C4-2B (cell line): ENCODE data around the gene CAMTA1.

Experiments
- H3K27ac ChIP-seq: fragments of 450-650 bp; 2 replicates; pipeline ENCODE4 v1.5.1; 2017
- ZFX ChIP-seq: fragments of 450-650 bp; IDR thresholded peaks from 2 replicates; pipeline ENCODE4 v1.6.1; 2017
- TF ChIP-seq, protein P1 (sequence below): fragments of 450-650 bp; conservative IDR thresholded peaks from 2 replicates; pipeline ENCODE4 v1.5.1; 2017; ENCODE audit warnings: mild to moderate bottlenecking

Gene CAMTA1

DNA sequence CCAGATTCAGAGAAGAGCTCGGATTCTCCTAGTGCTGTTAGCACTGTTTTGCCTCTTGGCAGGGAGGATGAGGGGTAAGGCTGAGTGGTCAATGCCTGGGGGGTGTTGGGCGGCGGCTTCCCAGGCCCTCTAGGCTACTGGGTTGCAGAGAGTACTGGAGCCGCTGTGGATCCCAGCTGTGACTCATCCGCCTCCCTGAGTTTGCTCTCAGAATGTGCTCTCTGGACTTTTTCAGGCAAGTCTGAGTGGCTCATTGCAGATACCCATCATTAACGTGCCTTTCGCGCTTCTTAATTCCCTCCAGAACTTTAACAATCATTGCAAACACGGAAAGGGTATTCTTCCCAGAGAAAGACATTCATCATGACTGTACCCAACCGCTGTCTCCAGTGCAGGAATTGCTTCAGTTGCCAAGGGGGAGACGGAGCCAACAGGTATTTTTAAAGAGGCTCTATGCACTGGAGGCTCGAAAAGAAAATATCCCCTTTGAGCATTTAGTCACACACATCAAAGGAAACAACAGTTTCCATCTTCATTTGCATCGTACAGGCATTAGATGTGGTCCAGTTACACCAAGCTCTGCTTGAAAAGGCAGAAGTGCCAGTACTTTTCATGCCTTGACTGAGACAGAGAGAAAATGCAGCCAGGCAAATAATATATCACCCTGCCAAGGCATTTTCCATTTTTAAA is 14.4 kb upstream of the CAMTA1 start:
- H3K27ac ChIP-seq: no peak overlapping the region
- no peak for TF ChIP-seq ZFX
- TF ChIP-seq, protein P1, sequence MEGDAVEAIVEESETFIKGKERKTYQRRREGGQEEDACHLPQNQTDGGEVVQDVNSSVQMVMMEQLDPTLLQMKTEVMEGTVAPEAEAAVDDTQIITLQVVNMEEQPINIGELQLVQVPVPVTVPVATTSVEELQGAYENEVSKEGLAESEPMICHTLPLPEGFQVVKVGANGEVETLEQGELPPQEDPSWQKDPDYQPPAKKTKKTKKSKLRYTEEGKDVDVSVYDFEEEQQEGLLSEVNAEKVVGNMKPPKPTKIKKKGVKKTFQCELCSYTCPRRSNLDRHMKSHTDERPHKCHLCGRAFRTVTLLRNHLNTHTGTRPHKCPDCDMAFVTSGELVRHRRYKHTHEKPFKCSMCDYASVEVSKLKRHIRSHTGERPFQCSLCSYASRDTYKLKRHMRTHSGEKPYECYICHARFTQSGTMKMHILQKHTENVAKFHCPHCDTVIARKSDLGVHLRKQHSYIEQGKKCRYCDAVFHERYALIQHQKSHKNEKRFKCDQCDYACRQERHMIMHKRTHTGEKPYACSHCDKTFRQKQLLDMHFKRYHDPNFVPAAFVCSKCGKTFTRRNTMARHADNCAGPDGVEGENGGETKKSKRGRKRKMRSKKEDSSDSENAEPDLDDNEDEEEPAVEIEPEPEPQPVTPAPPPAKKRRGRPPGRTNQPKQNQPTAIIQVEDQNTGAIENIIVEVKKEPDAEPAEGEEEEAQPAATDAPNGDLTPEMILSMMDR: no peak

DNA sequence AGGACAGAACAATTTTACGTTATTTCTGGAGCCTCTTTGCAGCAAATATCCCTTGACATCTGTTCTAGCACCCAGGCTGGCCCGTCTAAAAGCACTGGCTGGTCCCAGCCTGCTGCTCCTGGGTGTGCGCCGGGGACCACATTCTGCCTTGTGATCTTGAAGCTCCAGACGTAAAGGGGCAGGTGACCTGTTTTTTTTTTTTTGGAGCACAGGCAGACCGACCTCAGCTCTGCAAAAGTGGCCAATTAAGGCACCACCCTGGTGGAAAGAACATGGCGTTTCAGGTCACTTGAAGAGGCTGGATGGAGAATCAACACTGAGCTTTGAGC is 13.8 kb upstream of the CAMTA1 start:
- H3K27ac ChIP-seq: no peak overlapping the region

DNA sequence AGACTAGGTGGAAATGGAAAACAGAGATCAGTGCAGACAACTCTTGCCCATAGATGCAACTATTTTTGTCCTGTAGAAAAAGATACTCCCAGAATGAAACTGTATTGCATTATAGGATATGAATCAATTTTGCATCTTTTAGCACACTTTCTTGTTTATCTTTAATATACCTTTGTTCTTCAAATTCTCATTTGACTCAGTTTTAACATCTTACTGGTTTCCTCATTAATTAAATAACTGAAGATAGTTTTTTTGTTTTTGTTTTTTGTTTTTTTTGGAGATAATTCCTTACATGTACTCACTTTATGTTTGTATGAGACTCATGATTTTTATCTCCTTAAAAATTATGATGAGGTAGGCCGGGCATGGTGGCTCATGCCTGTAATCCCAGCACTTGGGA is 10.9 kb upstream of the CAMTA1 start:
- TF ChIP-seq, protein P1: no peak
- no peak overlapping the region for H3K27ac ChIP-seq

More for the DNA sequence above, 13.8 kb upstream of the CAMTA1 start:
- TF ChIP-seq, protein P1: no peak
- no peak for TF ChIP-seq ZFX

DNA sequence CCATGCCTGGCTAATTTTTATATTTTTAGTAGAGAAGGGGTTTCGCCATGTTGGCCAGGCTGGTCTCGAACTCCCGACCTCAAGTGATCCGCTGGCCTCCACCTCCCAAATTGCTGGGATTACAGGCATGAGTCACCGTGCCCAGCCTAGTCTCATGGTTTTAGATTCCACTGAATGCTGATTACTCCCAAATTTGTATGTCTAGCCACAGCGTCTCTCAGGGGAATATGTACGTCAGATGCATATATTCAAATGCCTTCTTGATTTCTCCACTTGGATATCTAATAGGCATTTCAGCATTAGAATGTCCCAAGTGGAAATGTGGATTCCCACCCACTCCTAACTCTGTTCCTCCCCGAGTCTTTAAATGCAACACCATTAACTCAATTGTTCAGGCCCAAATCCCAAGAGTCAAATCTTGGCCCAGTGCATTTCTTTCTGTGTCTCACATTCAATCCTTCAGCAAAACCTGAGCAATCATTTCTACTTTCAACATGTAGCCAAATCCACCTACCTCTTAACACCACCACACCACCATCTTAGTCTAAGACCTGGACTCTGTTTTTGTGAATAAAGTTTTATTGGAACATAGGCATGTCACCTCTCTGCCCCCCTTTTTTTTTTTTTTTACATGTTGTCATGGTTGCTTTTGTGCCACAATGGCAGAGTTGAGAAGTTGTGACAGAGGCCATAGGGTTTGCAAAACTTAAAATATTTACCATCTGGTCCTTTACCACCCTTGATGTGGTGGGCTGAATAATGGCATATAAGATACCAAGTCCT is 9.8 kb upstream of the CAMTA1 start:
- TF ChIP-seq, protein P1: no peak
- no peak for TF ChIP-seq ZFX
- H3K27ac ChIP-seq: no peak overlapping the region

DNA sequence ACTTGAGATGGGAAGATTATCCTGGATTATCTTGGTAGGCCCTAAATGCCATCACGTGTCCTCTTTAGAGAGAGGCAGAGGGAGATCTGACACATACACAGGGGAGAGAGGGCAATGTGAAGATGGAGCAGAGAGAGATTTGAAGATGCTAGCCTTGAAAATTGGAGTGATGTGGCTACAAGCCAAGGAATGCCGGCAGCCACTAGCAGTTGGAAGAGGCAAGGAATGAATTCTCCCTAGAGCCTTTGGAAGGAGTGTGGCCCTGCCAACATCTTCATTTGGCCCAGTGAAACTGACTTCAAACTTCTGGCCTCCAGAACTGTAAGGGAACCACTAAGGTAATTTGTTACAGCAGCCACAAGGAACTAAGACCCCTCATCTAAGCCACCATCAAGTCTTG is 8.9 kb upstream of the CAMTA1 start:
- TF ChIP-seq ZFX: no peak
- TF ChIP-seq, protein P1: no peak
- no peak overlapping the region for H3K27ac ChIP-seq

DNA sequence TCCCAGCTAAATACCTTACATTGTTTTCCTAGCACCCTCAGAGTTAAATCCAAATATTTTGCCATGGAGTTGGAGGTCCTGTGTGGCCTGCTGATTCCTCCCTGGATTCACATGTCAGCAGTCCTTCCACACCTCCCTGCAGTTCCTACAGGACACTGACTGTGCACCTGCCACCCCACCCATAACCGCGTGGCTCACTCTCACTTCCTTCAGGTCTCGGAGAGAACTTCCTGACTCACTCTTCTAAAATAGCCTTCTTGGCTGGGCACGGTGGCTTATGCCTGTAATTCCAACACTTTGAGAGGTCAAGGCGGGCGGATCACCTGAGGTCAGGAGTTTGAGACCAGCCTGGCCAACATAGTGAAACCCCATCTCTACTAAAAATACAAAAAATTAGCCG is 8.4 kb upstream of the CAMTA1 start:
- TF ChIP-seq, protein P1: no peak
- TF ChIP-seq ZFX: no peak
- H3K27ac ChIP-seq: no peak overlapping the region

DNA sequence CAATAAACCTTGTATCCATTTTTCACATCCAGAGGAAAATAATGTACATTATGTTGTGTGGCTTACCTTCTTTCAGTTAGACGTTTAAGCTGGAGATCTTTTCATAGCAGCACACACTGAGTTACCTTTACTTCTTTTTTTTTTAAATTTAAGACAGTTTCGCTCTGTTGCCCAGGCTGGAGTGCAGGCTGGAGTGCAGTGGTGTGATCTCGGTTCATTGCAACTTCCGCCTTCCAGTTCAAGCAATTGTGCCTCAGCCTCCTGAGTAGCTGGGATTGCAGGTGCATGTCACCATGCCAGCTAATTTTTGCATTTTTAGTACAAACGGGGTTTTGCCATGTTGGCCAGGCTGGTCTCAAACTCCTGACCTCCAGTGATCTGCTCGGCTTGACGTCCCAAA is 7.4 kb upstream of the CAMTA1 start:
- no peak overlapping the region for H3K27ac ChIP-seq
- TF ChIP-seq ZFX: no peak
- TF ChIP-seq, protein P1: no peak
